GM19467 (cell line): ENCODE results near the gene TIPARP.

ENCODE experiments used
- ATAC-seq: cut with Tn5 transposase; IDR thresholded peaks from one replicate; pipeline ENCODE4 v1.9.1; 2021; ENCODE audit warnings: mild to moderate bottlenecking, moderate library complexity; ENCODE audit not compliant: unreplicated experiment

The TIPARP gene, protein sequence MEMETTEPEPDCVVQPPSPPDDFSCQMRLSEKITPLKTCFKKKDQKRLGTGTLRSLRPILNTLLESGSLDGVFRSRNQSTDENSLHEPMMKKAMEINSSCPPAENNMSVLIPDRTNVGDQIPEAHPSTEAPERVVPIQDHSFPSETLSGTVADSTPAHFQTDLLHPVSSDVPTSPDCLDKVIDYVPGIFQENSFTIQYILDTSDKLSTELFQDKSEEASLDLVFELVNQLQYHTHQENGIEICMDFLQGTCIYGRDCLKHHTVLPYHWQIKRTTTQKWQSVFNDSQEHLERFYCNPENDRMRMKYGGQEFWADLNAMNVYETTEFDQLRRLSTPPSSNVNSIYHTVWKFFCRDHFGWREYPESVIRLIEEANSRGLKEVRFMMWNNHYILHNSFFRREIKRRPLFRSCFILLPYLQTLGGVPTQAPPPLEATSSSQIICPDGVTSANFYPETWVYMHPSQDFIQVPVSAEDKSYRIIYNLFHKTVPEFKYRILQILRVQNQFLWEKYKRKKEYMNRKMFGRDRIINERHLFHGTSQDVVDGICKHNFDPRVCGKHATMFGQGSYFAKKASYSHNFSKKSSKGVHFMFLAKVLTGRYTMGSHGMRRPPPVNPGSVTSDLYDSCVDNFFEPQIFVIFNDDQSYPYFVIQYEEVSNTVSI

DNA sequence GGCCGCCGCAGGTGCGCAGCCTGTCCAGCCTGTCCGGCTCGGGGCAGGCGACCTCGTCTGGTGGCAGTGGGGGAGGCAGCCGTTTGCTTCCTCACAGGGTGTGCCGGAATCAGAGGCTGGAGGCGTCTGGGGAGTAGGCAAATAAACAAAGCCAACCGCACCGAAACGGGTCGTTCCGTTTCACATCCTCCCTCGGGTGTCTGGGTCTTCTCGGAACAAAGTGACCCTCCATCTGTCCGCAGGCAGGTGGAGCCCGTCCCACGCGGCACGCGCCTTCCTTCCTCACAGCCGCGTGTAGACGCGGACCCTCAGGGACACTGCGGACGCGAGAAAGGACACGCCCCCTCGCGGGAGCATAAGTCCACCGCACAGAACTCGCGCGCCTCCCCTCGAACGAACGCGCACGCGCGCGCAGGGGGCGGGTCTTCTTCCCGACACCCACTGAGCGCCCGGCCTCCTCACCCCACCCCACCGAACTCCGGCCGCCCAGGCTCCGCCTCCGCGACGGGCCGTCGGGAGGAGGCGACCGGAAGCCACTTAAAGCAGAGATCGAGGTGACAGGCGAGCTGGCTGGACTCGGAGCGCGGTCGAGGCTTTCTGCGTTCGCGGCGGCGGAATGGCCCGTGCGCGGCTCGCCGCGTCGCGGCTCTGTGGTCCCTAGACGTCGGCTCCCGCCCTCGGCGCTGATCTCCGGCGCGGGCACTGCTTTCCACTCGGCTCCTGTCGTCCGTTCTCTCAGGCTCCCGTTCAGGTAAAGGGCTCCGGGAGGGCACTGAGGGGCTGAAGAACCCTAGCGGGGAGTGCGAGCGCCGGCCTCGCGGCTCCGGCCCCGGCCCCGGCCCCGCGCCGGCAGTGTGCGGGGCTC is at the start of gene TIPARP:
Gene TIPARP (plus strand): TSS at position 545 of the 865 bp plus-strand sequence. CDS start 3,108 bp downstream, outside the sequence.
- peak; percentile 84 for ATAC-seq

DNA sequence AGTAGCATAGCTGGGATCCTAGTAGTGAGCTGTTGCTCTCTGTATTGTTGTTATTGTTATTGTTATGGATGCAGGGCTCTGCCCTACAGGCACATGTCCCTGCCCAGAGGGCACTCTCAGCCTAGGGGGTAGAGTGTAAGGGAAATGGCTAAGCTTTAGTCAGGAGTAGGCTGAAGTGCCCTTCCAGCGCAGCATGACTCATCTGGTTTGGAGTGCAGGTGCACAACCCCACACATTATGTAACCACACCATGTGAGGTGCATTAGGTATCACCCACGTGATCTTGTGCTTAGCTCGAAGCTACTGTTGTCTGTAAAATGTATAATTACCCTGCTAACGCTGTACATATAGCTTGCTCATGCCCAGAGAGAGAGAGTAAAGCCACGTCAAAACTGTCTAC is 48.3 kb upstream of the TIPARP start:
- ATAC-seq: no peak

DNA sequence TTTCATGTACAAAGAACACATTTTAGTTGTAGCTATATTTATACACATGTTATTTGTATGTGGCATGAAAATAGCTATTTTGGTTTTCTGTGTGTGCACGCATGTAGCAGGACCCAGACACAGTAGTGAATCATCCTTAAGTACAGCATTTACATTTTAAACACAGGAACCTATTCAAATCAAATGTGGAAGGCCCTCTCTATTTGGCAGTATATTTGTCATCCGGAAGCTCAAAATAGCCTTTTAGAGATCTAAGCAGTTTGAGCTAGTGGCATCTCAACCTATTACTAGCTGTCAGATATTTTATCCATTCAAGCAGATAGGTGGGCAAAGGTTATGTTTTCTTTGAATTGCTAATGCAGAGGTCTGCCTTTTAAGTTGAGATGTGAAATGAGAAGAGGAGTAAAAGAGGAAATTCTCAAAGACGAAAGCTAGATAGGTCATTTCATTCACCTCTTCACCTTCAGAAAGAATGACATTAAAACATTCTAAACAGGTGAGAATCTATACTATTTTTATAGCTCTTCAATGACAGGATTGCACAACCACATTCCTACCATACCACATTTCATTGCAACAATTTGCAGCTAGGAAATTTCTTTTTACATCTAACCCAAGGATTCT is 46.3 kb upstream of the TIPARP start:
- ATAC-seq: no peak

DNA sequence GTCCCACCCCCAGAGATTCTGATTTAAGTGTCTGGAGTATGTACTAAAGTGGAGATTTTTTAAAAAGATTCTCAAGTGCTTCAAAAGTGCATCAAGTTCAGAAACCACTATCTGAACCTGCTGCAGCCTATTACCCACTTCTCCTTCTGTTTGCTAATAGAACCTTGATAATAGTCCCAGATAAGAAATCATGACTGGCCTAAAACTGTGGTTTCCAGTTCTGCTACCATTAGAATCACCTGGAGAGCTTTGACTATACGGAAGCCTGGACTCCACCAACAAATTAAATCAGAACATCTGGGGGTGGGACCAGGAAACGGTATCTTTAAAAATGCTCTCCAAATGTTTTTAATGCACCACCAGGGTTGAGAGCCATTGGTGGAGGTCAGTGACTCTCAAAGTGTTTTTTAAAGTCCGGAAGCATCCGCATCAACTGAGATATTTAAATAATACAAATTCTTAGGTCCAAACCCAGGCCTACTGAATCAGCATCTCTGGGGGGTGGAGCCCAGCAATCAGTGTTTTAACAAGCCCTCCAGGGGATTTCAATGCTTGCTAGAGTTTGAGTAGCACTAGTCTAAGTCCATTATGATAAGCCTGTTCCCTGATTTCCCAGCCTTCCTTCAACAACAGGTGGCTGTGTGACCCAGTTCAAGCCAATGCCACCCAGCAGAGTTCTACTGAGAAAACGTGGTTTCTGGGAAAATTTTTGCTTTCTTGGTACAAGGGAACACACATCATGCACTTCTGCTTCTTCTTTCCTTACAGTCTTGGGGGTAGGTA is 45.4 kb upstream of the TIPARP start:
- ATAC-seq: no peak

DNA sequence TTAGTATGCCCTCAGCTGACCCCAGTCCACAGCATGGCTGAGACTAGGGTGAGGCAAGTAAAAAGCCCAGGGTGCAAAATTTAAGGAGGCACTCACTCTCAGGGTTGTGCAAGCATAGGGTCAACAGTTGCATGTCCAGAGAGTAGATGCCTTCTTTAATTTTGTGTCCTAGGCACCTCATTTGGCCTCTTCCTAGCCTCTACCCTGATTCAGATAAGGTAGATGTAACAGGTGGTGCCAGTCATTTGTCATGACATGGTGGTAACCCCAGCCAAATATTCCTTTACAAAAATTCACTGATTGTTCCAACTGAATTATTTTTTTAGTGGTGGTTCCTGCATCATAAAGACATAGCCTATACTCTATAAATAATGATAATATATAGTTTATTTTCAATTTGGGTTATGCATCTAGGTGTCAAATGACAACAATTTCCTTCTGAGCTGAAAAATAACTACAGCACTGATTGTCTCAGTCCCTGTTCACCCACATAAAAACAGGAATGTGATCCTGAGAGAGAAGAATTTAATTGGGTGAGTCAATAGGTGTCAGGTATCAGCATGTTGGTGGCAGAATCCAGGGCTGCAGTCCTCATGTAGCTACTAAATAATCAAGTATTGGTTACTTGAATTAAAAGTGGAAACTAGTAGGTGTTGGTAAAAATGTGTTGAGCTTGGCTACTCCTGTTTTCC is 44.2 kb upstream of the TIPARP start:
- ATAC-seq: no peak

DNA sequence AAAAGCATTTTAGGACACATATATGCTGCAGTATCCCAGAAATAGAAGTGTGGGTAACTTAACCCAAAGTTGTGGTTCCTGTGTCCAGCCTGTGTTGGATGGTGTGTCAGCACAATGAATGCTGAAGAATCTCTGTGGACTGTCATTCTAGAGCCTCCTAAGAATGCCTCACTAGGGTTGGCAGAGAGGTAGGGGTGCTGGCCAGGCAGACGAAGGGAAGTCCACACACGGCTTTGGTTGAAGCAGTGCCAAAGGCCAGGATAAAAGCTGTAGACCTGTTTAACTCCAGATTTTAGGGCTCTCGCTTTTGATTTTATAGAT is 43.7 kb upstream of the TIPARP start:
- ATAC-seq: no peak

DNA sequence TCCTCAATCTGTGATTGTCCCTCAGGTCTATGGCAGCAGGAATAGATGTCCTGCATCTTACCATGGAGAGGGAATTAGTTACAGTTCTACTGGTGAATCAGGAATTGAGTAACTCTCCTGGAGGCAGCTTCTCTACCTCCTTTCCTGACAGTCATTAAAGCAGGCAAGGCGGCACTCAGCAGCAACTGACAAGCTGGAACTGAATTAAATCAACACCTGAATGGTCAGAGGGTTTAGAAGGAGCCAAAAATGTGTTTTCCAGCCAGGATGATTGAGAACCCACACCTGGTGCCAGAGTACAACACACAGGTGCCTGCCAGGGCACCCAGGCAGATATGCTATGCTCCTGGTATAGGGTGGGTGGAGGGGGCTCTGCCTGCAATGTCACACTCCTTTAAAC is 43.1 kb upstream of the TIPARP start:
- ATAC-seq: no peak

DNA sequence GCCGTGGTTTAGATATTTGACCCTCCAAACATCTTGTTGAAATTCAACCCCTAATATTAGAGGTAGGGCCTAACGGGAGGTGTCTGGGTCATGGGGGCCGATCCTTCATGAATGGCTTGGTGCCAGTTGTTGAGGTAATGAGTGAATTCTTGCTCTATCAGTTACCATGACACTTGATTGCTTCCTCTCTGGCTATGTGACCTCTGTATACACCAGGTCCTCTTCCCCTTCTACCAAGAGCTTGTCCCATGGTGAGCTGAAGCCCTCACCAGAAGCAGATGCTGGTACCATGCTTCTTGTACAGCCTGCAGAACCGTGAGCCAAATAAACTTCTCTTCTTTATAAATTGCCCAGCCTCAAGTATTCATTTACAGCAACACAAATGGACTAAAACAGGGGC is 41.8 kb upstream of the TIPARP start:
- no peak for ATAC-seq

DNA sequence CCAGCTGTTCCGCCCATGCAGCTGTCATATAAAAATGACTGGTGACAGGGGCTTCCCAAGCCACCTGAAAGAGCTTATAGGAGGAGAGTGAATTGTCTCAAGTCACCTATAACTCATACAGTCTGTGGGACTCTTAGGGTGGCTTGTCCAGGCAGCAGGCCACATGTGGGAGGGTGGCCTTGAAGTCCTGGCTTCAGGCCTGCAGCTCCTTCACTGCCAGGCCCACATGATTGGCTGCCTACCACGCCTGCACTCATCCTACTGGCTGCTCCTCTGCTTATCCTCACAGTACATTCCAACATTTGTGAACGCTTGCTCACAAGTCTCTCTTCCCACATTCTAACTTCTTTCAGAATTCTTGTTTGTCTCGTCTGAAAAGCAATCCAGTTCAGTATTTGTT is 41.1 kb upstream of the TIPARP start:
- no peak for ATAC-seq

DNA sequence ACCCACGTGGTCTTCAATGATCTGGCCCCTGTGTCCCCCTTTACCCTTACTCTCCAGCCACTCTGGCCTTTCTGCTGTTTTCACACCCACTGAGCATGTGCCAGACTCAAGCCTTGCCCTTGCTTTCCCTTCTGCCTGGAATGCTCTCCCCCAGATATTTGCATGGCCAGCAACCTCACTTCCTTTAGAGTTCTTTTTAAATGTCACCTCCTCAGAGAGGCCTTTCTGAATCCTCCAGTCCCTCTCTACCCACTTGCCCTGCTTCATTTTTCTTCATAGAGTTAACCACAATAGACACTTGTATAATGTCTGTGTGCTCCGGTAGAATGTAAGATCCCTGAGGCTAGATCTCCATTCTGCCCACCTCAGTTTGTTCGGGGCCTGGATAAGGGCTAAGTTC is 39.4 kb upstream of the TIPARP start:
- ATAC-seq: no peak

DNA sequence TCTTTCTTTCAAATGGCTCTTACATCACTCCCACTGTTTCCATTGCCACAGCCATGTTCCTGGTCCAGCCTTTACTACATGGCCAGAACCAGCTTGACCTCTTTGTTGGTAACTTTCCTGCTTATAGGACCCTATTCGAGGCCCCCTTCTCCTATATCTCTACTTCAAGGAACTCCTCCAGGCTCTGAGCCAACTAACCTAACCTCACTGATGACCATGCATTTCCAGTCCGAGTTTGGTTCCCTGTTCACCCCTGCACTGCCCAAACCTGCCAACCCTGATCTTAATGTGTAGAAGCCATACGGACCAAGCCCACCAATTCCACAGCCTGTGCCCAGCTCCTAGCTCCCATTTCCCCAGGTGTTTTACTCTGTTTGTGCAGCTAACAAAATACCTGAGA is 38.4 kb upstream of the TIPARP start:
- ATAC-seq: no peak

DNA sequence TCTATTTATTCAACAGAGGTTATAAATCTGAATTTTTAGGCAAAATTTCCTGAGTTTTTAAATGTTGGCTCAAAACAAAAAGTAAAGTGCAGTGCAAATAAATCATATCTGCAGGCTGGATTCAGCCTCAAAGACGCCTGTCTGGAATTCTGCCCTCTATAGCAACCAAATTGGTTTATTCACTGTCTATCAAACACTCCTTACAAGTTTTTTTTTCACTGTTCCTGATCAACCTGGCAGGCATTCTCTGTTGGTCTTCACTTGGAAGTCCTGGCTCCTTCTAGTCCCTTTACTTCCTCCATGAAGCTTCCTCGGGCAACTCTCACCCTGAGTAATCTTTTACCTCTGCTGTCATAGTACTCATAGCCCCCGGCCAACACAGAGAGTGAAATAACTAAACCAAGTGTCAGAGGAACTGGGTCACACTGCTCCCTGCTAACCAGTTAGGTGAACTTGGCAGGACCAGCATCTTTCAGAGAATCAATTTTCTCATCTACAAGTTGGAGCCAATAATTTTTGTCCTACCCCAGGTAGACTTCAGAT is 36.8 kb upstream of the TIPARP start:
- no peak for ATAC-seq

DNA sequence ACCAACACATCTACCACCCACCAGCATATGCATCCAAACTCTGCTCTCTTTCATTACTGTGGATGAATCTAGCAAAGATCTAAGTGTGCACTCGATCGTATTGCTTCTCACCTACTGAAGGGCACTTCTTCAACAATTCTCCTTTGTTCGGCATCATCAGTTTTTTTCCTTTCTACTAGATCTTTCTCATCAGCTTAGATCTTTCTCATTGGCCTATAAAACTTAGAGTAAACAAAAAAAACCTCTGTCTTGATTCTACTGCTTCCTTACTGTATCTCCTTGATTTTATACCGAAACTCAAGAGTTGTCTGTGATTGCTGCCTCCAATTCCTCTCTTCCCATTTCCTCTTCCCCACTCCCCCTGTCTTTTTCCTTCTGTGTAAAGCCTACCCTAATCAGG is 36.1 kb upstream of the TIPARP start:
- ATAC-seq: no peak

DNA sequence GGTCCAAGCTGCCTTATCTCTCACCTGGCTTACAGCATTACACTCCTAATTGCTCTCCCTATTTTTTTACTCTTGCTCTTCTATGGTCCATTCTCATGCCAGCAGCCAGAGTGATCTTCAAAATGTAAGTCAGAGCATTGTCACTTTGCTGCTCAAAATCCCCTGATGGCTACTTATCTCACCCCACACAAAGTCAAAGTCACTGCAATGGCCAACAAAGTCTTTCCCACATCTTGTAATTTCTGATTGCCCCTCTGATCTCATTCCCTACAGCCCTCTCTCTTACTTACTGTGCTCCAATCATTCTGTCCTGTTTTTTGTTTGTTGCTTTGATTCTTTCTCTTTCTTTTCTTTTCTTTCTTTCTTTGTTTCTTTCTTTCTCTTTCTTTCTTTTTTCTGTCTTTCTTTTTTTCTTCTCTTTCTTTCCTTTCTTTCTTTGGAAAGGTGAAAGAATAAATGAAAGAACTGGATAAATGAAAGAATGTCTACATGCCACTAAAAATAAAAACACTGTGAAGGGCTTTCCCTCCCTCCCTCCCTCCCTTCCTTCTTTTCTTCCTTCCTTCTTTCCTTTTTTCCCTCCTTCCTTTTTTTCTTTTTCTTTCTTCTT is 34.9 kb upstream of the TIPARP start:
- ATAC-seq: no peak

DNA sequence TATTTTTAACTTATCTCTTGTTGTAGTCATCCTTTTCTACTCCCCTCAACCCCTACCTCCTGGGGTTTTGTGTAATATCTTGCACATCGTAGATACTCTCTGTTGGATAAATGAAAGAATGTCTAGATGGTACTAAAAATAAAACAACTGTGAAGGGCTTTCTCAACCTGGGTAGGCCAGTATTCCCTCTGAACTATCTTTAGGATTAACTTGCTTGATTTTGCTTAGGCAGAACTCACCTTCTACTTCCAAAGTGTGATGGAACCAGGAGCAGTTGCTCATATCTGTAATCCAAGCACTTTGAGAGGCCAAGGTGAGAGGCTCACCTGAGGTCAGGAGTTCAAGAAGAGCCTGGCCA is 32.8 kb upstream of the TIPARP start:
- ATAC-seq: no peak

DNA sequence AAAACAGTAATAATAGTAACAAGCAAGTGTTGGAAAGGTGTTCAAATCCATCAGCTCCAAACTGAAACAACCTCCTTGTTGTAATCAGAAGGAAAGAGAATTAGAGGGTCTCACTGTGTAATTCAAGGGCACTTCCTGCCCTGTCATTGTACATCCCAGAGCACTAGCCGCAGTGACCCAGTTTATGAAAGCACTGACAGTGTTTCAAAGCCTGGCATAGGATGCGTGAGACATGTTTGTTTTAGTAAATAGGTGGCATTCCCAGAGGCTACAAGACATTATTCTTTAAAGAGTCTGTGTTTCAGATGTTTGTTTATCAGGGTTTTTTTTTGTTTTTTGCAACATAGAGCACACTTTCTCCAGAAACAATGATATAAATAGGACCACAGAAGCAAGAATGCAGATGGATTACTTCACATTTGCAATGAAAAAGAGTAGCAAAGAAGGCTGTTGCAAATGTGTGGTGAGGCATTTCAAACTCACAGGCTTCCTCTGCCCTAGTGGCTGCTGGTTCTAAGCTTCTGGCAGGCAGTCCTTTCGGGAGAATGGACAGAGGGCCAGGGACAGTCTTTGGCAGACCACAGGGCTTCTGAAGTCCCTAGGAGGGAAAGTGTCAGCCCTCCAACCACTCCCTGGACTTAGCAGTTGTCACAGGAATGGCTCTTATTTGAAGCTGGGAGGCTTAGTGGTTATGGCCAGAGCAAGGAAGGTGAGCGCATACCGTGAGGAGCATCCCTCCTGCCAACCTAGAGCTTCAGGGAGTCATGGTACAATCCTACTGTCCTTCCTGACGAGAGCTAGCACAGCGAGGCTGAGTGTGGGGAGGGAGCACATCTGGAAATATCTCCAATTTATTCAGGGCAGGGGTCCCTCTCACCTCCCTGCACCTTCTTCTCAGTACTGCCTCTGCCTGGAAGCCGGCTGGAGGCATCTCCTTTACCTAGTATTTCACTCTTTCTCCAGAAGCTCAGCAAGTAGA is 31.4 kb upstream of the TIPARP start:
- peak; percentile 15 for ATAC-seq

DNA sequence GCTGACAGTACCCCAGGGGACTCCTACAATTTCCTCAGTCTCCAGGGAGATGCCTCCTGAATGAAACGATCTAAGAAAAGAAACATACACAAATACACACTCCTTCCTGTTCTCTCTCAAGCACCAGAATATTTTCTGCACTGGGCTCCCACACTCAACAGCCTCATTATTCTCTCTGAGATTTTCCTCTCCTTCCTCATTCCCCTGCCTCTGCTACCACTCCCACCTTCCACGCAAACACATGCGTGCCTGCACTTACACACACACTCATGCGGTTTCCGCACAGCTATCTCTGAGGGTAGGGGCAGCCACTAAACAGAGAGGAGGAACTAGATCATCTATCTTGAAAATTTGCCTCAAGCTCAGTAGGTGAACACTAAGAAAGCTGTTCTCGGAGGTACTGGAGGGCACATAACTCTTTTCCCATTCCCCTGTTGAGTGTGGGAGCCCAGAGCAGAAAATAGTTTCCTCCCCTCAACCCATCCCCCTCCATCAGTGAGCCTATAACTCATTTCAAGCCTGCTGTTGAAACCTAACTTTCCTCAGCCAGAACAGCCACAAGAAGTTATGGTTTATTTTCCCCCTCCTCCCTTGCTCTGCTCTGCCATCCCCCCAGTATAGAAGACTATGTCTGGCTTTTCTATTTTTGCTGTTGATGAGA is 30.5 kb upstream of the TIPARP start:
- ATAC-seq: peak; percentile 85

DNA sequence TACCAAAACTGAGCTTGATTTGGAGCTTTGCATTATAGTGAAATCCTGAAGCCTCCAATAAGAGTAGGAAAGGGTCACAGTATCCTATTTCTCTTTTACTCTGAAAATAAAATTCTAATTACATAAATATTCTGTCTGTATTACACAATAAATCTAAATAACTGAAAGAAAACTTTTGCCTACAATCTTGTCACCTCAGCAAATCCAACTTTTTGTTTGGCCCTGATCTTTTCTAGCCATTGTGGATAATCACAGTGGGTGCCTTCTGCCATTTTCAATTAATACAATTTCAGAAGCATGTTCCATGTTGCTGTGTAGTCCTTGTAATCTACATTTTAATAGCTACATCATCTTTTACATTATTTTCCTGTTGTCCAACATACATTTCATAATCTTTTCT is 29.4 kb upstream of the TIPARP start:
- no peak for ATAC-seq
